GM12891 (cell line): ENCODE results near the gene WDR64. TPM values are rescaled to one million over a fixed set of nuclear protein-coding genes. Genes with fewer than 3 reads are reported as not detected.

ENCODE experiments used
- DNase-seq: peaks from one replicate; pipeline ENCODE4 v3.0.0; 2011; ENCODE audit warnings: low spot score; ENCODE audit not compliant: insufficient read length
- FAIRE-seq: peaks from 2 replicates; lab custom pipeline; 2011; peaks lifted over from hg19 to GRCh38; lab: Jason Lieb, UNC
- PAX5 ChIP-seq: IDR thresholded peaks from 2 replicates; pipeline ENCODE4 v1.6.1; 2011; ENCODE audit warnings: low read length, moderate library complexity, mild to moderate bottlenecking; ENCODE audit not compliant: insufficient read depth, severe bottlenecking
- POLR2A ChIP-seq: IDR thresholded peaks from 2 replicates; pipeline ENCODE4 v1.6.1; 2011; ENCODE audit warnings: low read depth, low read length, control low read depth
- POLR2AphosphoS5 ChIP-seq: IDR thresholded peaks from 2 replicates; pipeline ENCODE4 v1.6.1; 2011; ENCODE audit warnings: low read depth, low read length, control low read depth
- POU2F2 ChIP-seq: IDR thresholded peaks from 2 replicates; pipeline ENCODE4 v1.6.1; 2011; ENCODE audit warnings: low read depth, mild to moderate bottlenecking, control low read depth, low read length, moderate library complexity
- SPI1 ChIP-seq: IDR thresholded peaks from 2 replicates; pipeline ENCODE4 v1.6.1; 2011; ENCODE audit warnings: low read depth, low read length, control low read depth
- TAF1 ChIP-seq: IDR thresholded peaks from 2 replicates; pipeline ENCODE4 v1.6.1; 2011; ENCODE audit warnings: low read depth, low read length, control low read depth
- polyA plus RNA-seq: library from polyadenylated mRNA; unstranded; fragments of >200 nt; gene quantifications from one replicate; pipeline ENCODE4 v1.2.1, GENCODE V29; 2012; ENCODE audit warnings: low read depth, missing spikeins, inconsistent platforms; ENCODE audit not compliant: missing spikeins

Gene WDR64
- not detected for polyA plus RNA-seq

DNA sequence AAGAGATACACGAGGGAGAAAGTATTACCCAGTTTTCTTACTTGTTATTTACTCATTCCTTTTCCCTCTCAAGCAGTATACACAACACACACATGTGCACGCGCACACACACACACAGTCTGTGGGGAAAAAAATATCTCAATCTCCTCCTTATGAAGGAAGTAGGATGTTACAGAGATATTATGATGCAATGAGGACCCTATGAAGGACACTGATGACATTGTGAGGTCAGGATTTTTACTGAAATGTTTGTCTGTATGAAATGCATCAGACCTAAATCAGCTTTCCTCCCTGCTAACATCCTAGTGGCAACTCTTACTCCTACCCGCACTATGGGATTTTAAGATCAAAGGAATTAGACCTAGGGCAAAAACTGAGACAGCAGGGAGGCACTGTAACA lies at the start of gene WDR64:
Gene WDR64 (plus strand): TSS at position 270 of the 400 bp plus-strand sequence. CDS start 204 bp downstream, outside the sequence.
- TF ChIP-seq POLR2A (no peak), SPI1 (no peak), POLR2AphosphoS5 (no peak), PAX5 (no peak), POU2F2 (no peak), TAF1 (no peak)
- FAIRE-seq (no peak), DNase-seq (no peak)

DNA sequence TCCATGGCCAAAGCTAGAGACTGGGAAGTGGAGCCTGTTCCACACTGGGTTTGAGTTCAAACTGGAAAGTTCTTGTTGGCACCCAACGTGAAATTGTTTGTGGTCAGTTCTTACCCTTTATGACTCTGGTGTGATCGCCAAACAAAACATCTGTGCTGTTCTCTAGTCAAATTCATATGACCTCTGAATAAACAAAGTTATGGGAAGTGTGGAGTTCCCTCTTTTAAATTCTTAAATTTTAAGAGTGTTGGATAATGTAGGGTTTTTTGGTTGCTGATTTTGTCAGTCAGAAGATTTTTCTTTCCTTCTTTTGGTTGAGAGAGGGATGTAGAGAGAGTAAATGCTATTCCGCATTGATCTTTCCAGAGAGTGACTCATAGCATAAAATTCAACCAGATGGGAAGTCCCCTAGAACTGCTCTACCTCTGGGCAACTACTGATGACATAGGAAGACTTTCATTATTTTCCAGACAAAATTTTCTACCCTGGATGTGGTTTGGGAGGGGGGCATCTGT lies 48.3 kb upstream of the WDR64 start:
- FAIRE-seq (no peak), DNase-seq (no peak)
- TF ChIP-seq PAX5 (no peak), POU2F2 (no peak), TAF1 (no peak), POLR2A (no peak), SPI1 (no peak), POLR2AphosphoS5 (no peak)

DNA sequence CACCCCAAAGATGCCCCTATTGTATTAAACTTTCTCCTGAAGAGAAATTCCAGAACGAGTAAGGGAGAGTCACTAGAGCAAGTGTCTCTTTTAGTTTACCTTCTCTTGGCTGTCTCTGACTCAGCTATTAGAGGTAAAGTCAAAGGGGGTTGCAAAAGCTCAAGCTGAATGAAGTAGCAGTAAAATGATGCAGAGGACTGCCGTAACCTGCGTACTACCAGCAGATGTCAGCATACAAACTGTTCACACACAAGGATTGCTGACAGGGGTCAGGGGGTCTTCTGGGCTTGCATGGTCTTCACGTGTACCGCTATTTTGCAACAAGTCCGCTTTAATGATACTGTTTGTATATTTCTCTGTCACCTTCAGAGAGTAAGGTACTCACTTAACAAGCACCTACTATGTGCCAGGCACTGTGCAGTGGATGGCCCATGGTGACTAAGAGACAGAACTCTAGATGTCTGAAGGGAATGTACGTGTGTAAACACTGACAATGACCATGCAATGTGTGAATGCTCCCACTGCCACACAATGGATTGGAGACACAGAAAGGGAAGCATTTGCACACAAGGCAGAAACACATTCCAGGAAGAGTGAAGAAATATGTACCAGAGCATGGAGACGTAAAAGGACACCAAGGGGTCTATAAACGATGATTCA lies 46.8 kb upstream of the WDR64 start:
- FAIRE-seq, result peak; percentile 72
- TF ChIP-seq POLR2A, result no peak
- TF ChIP-seq TAF1, result no peak
- no peak for TF ChIP-seq SPI1
- no peak for TF ChIP-seq POLR2AphosphoS5
- no peak for TF ChIP-seq PAX5
- no peak for TF ChIP-seq POU2F2
- no peak for DNase-seq

DNA sequence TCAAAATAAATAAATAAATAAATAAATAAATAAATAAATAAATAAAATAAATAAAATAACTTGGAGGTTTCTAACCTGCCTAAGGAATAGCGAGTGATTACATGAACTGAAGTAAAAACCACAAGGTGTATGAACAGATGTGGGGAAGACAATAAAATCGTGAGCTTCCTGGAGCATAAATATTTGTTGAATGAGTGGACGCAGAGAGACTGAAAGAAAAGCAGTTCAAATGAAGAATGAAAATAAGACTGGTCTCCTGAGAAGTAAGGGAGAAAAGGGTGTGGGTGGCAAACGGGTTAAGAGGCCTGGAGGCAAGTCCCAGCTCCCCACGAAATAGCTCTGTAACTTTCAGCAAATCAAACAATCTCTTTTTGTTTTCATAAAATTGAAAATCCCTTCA lies 45.5 kb upstream of the WDR64 start:
- DNase-seq, result no peak
- TF ChIP-seq PAX5, result no peak
- no peak for FAIRE-seq

DNA sequence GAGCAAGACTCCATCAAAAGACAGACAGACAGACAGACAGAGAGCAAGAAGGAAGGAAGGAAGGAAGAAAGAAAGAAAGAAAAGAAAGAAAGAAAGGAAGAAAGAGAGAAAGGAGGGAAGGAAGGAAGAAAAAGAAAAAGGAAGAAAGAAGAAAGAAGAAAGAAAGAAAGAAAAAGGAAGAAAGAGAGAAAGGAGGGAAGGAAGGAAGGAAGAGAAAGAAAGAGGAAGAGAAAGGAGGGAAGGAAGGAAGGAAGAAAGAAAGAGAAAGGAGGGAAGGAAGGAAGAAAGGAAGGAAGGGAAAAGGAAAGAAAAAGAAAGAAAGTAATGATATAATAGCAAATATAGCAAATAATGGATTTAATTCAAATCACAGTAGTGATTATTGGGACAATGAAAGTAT lies 44.6 kb upstream of the WDR64 start:
- FAIRE-seq, result no peak
- DNase-seq, result no peak
- TF ChIP-seq TAF1, result no peak
- TF ChIP-seq SPI1, result no peak
- TF ChIP-seq POLR2A, result no peak
- TF ChIP-seq POLR2AphosphoS5, result no peak
- no peak for TF ChIP-seq POU2F2
- no peak for TF ChIP-seq PAX5

DNA sequence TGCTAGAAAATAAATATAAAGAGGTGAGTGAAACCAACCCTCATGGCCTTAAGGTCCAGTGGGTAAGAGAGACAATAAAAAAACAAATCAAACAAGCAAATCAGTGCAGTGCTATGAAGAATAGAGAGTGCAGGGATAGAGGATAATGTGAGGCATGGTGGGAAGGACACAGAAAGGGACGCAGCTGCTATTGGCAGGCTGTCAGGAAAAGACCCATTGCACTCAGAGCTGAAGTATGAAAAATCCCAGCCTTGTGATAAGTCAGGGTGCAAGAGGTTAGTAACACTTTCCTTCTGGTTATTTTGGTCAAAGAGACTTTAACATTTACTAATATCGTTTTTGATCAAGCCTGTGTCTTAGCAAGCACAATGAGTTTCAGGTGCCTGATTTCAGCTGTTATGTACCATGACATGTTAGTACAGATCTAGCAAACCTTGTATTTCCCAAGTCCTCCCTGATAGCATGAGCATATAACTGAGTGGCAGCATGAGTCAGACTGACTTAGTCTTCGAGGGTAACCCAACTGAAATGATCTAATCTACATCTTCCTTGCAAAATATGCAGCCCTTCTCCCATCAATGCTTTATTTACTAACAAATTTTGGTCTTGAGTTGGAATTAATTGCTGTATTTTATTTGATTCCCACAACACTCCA lies 43.6 kb upstream of the WDR64 start:
- DNase-seq, result no peak
- TF ChIP-seq POU2F2, result no peak
- TF ChIP-seq PAX5, result no peak
- TF ChIP-seq SPI1, result no peak
- no peak for FAIRE-seq

DNA sequence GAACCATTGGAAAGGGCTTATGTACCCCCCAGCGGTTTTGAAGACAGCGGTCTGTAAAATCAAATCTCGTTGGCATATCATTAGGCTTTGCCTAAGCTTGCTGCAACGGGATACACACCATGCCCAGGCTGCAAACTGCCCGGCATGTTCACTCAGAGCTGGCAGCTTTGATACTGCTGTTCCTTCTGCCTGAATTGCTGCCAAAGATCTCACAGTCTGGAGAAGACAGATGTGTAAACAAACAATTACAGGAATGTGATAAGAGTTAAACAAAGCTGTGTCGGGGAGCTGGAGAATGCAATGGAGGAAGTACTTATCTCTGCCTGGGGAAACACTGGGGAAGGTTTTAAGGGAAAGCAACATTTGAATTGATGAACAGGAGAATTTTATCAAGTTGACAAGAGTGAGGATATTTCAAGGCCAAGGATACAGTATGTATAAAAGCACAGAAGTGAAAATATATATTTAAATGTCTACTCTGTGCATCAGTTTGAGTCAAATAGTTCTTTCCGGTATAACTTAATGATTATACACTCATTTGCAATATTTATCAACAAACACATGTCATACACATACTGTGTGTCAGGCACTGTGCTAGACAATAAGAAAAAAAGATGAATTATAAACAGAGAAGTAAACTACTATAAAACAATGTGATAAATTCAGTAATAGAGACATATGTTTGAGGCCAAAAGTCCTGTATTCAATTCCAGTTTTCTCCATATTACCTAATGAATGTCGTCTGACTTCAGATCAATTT lies 41.8 kb upstream of the WDR64 start:
- DNase-seq (no peak), FAIRE-seq (no peak)
- TF ChIP-seq SPI1, result no peak
- TF ChIP-seq POLR2AphosphoS5, result no peak
- TF ChIP-seq PAX5, result no peak
- no peak for TF ChIP-seq POU2F2
- TF ChIP-seq TAF1, result no peak
- TF ChIP-seq POLR2A, result no peak

DNA sequence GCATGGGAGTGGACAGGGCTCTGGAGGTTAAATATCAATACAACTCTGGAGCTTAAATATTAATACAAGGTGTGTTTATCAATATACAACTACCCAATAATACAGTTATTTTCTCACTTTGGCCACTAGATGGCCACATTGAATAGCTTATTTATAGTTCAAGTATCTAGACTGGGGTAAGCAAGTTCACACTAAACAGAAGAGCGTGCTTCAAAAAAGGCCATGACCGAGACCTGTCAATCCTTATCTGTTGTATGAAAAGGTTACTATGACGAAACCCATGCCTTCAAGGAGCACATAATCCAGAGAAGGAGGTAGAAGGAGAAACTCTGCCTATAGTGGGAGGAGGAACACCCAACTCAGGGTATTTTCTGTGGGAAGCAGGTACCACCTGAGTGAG lies 41.0 kb upstream of the WDR64 start:
- TF ChIP-seq SPI1 (no peak), POU2F2 (no peak), POLR2AphosphoS5 (no peak), POLR2A (no peak), PAX5 (no peak), TAF1 (no peak)
- DNase-seq (peak; percentile 10), FAIRE-seq (peak; percentile 85)

DNA sequence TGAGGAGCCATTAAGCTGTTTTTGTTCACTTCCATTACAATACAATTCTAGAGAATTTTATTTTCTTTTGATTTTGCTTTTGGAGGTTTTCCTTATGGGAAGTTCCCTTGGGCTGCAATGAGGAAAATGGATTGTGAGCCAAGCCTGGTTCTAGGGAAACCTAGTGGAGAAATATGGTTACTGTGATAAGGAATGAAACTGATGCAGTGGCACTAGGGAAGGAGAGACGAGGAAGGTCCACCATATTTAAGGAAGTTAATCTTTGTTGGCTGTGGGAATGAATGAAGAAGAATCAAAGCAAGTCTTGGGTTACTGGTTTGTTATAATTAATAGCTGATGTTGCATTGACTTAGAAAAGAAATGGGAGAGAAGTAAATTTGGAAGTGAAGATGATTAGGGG lies 40.3 kb upstream of the WDR64 start:
- DNase-seq (no peak), FAIRE-seq (no peak)
- TF ChIP-seq PAX5 (no peak), POLR2A (no peak)
